ENCODE measurements around the gene ANGEL1.

- no peak for TF ChIP-seq GATA3 (IDR thresholded peaks at IDR 0.05; ENCODE audit: low read depth, low read length)
- TF ChIP-seq GATA2 (IDR thresholded peaks at IDR 0.05; ENCODE audit: low read depth, low read length): no peak
Observed at GRCh38 chr14:76780058-76780345, 32.7 kb downstream of the ANGEL1 start.

Measured in SH-SY5Y (cell line).